NCI-H526 treated with DMSO at 0.1 percent for 48 hours (cell line): Measurements from ENCODE around the gene COQ5.

Experiments
- DNase-seq: peaks from one replicate; lab custom pipeline; 2025; lab: John Stamatoyannopoulos, UW

The COQ5 gene

GRCh38 chr12:120483621-120484020 is 45.3 kb downstream of the COQ5 start:
- no peak for DNase-seq

GRCh38 chr12:120481022-120481767 is 47.8 kb downstream of the COQ5 start:
- no peak for DNase-seq

GRCh38 chr12:120480211-120480610 is 48.7 kb downstream of the COQ5 start:
- no peak for DNase-seq

- DNase-seq = no peak
Measured at GRCh38 chr12:120479458-120479857, 49.5 kb downstream of the COQ5 start.

GRCh38 chr12:120475643-120476042 is 53.3 kb downstream of the COQ5 start:
- DNase-seq = no peak

- no peak for DNase-seq
Measured at GRCh38 chr12:120474616-120474960, 54.4 kb downstream of the COQ5 start.

GRCh38 chr12:120473807-120474615 is 54.9 kb downstream of the COQ5 start:
- DNase-seq = no peak

GRCh38 chr12:120472521-120472920 is 56.4 kb downstream of the COQ5 start:
- DNase-seq = no peak

- DNase-seq = no peak
Measured at GRCh38 chr12:120470150-120470784, 58.7 kb downstream of the COQ5 start.

GRCh38 chr12:120469450-120470149 is 59.4 kb downstream of the COQ5 start, which contains the start of gene SRSF9:
Gene SRSF9 (minus strand): TSS chr12:120469748. CDS start chr12:120469609, 139 bp downstream.
- peak; percentile 91 for DNase-seq

GRCh38 chr12:120468821-120469449 is 60.0 kb downstream of the COQ5 start:
- DNase-seq = peak; percentile 43

GRCh38 chr12:120468325-120468820 is 60.6 kb downstream of the COQ5 start:
- peak; percentile 10 for DNase-seq

GRCh38 chr12:120467439-120467838 is 61.5 kb downstream of the COQ5 start:
- DNase-seq = no peak

- DNase-seq = peak; percentile 17
Measured at GRCh38 chr12:120466560-120467315, 62.2 kb downstream of the COQ5 start.

- DNase-seq = no peak
Measured at GRCh38 chr12:120465756-120466155, 63.2 kb downstream of the COQ5 start.

- DNase-seq = no peak
Measured at GRCh38 chr12:120463712-120464111, 65.2 kb downstream of the COQ5 start.

- no peak for DNase-seq
Measured at GRCh38 chr12:120462099-120462640, 66.8 kb downstream of the COQ5 start.

- DNase-seq = no peak
Measured at GRCh38 chr12:120460157-120460556, 68.8 kb downstream of the COQ5 start.

GRCh38 chr12:120457133-120457532 is 71.8 kb downstream of the COQ5 start:
- DNase-seq = no peak

GRCh38 chr12:120455302-120455701 is 73.7 kb downstream of the COQ5 start:
- no peak for DNase-seq
